Measurements from ENCODE around the gene GPR34.
A peak's percentile ranks its signal among the peaks of the same experiment; 100 is the strongest.
"Not testable (repeated sequence)": the region's sequence is repeated elsewhere in the genome, so short reads cannot be mapped to it uniquely, and the experiment has no call there.

The GPR34 gene, protein sequence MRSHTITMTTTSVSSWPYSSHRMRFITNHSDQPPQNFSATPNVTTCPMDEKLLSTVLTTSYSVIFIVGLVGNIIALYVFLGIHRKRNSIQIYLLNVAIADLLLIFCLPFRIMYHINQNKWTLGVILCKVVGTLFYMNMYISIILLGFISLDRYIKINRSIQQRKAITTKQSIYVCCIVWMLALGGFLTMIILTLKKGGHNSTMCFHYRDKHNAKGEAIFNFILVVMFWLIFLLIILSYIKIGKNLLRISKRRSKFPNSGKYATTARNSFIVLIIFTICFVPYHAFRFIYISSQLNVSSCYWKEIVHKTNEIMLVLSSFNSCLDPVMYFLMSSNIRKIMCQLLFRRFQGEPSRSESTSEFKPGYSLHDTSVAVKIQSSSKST

DNA sequence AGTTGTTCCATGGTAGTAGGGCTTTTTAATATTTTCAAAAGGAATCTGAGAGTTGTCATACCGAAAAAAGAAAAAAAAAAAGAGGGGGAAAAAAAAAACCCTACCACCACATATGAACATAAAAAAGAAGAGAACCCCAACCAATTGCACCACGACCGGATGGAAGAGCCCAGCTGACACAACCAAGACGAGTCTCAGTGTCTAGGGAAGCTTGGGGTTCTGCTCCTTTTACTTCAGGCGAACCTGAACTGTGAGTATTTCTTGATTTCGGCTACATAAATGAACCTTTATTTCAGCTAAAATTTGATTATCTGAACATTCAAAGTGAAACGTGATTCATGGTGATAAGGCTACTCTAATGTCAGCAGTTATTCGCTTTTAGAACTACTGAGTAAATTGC is at the start of gene GPR34:
TSS of gene GPR34 (plus strand) at position 139 of the 400 bp plus-strand sequence. CDS start 6,661 bp downstream, outside the sequence.
- Mint-ChIP-seq H3K4me3 (no peak within 1 kb of the TSS), H3K4me1 (peaks cover 20% of the 10 kb centered on the region), H3K9me3 (no peaks in the 10 kb centered on the region), H3K36me3 (ENCODE audit: insufficient read depth) (peaks cover 5% of the 10 kb centered on the region), H3K27me3 (no peaks in the 10 kb centered on the region), H3K27ac (ENCODE audit: low read depth) (no peak within 1 kb of the TSS)
- DNase-seq (ENCODE audit: low spot score in 2 of 2), result no peak
- ATAC-seq (replicated peaks; ENCODE audit: extremely low read depth, poor library complexity, severe bottlenecking), result no peak

DNA sequence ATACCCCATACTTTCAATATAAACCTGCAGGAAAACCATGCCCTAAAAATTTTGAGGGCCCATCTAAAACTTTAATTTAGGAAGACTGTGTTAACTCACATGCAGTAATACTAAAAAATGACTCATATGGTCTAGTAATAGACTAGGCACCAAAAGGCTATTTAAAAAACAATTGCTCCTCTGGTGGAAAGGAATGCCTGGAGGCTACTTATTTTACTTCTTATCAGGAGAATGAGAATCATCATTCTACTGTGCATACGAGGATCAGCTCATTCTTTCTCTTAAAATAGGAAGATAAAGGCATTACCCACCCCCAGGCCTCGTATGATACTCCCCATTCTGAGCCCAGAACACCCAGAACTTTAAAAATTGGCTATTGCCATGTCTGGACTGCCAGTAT is 42.6 kb upstream of the GPR34 start:
- H3K4me3 Mint-ChIP-seq; H3K27me3 Mint-ChIP-seq; DNase-seq (ENCODE audit: low spot score in 2 of 2); H3K27ac Mint-ChIP-seq (ENCODE audit: low read depth); H3K4me1 Mint-ChIP-seq; ATAC-seq (replicated peaks; ENCODE audit: extremely low read depth, poor library complexity, severe bottlenecking); H3K9me3 Mint-ChIP-seq: not testable (repeated sequence)
- H3K36me3 Mint-ChIP-seq (ENCODE audit: insufficient read depth), result peaks cover 13% of the 10 kb centered on the region

DNA sequence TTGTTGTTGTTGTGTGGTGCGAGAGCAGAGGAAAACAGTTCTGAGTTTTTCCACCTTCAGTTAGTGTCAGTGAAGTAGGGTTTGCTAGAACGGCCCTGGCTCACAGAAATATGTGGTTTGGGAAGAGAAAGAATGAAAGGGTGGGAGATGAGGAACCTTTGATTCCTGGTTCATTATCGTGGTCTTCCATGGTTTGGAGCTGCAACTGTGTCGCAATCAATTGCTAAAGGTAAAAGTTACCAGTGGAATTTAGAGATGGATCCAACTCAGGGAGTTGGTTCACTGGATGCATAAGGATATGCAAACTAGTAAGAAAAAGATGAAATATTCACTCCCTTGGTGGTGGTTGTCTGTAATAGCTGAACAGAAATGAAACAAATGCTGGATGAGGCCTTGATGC is 35.6 kb upstream of the GPR34 start:
- H3K27ac Mint-ChIP-seq (ENCODE audit: low read depth), result no peak overlapping the region
- DNase-seq (ENCODE audit: low spot score in 2 of 2) (no peak), ATAC-seq (replicated peaks; ENCODE audit: extremely low read depth, poor library complexity, severe bottlenecking) (no peak)
- peaks cover 17% of the 10 kb centered on the region for H3K4me1 Mint-ChIP-seq
- H3K4me3 Mint-ChIP-seq, result no peak overlapping the region
- peaks cover 25% of the 10 kb centered on the region for H3K36me3 Mint-ChIP-seq (ENCODE audit: insufficient read depth)
- H3K9me3 Mint-ChIP-seq, result peaks cover 6% of the 10 kb centered on the region
- H3K27me3 Mint-ChIP-seq, result no peaks in the 10 kb centered on the region

DNA sequence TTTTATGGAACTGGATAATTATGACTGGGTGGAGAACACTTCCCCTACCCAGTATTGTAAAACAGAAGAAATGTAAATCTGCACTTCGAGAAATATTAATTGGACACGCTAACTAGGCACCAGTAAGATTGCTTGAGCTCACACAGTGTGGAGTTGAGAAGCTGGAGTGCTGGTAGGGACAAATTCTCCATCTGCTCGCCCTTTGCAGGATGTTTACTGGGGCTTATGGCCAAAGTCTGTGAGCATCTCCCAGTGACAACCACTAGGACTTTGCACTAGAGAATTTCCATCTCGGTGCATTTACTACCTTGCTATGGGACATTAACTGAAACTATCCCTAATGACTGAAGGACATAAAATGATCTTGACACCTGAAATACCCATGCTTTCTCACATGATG is 33.7 kb upstream of the GPR34 start:
- peaks cover 24% of the 10 kb centered on the region for H3K4me1 Mint-ChIP-seq
- H3K36me3 Mint-ChIP-seq (ENCODE audit: insufficient read depth), result peaks cover 36% of the 10 kb centered on the region
- ATAC-seq (replicated peaks; ENCODE audit: extremely low read depth, poor library complexity, severe bottlenecking) (no peak), DNase-seq (ENCODE audit: low spot score in 2 of 2) (no peak)
- H3K9me3 Mint-ChIP-seq, result no peaks in the 10 kb centered on the region
- H3K4me3 Mint-ChIP-seq, result no peak overlapping the region
- H3K27ac Mint-ChIP-seq (ENCODE audit: low read depth), result no peak overlapping the region
- H3K27me3 Mint-ChIP-seq, result no peaks in the 10 kb centered on the region

DNA sequence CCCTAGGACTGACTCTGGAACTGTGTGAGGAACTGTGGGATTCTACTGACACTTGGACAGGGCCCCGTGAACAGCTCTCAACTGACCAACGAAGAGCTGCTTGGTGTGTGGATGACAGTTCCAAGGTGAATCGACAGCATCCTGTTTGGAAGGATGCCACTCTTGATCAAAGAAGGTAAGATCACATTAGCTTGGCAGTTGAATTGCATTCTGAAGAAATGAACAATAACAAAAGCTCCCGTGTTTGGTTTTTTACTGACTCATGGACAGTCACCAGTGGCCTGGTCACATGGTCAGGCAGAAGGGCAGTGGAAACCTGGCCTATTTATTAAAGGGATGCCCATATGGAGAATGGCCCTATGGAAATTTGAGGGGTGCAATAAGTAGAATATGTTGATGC is 33.1 kb upstream of the GPR34 start:
- Mint-ChIP-seq H3K36me3 (ENCODE audit: insufficient read depth) (peaks cover 35% of the 10 kb centered on the region), H3K9me3 (no peaks in the 10 kb centered on the region), H3K27me3 (no peaks in the 10 kb centered on the region), H3K27ac (ENCODE audit: low read depth) (no peak overlapping the region), H3K4me3 (no peak overlapping the region), H3K4me1 (peaks cover 24% of the 10 kb centered on the region)
- DNase-seq (ENCODE audit: low spot score in 2 of 2) (no peak), ATAC-seq (replicated peaks; ENCODE audit: extremely low read depth, poor library complexity, severe bottlenecking) (no peak)

DNA sequence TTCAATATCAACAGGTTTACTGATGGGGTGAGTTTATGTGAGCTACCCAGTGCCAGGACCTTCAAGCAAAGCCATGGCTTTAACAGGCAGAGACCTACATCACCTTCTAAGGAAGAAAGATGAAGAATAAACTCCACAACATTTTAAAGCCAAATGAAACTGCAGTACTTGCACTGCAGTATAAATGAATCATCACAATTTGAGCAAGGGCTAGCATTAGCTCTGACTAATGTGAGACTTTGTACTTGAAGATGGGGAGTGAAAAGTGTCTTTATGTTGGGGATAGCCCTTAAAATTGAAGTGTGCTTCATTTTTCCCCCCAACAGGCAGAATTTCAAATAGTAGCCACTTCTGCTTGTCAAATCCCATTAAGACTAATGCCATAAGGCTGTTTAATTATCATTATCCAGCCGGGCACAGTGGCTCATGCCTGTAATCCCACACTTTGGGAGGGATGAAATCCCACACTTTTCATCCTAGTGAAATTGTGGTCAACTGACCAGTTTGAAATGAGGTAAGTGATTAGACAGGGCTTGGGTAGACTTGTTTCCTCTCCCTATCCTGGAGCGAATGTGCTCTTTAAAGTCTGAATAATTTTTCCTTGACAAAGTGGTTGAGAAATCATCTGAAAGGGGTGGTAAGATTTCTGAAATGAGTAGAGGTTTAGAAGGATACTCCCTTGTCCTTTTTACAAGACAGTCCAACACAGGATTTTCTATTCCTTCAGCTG is 27.2 kb upstream of the GPR34 start:
- Mint-ChIP-seq H3K4me1 (peaks cover 14% of the 10 kb centered on the region), H3K27ac (ENCODE audit: low read depth) (no peak overlapping the region), H3K36me3 (ENCODE audit: insufficient read depth) (peaks cover 38% of the 10 kb centered on the region), H3K4me3 (no peak overlapping the region), H3K9me3 (no peaks in the 10 kb centered on the region), H3K27me3 (no peaks in the 10 kb centered on the region)
- ATAC-seq (replicated peaks; ENCODE audit: extremely low read depth, poor library complexity, severe bottlenecking) (no peak), DNase-seq (ENCODE audit: low spot score in 2 of 2) (no peak)

DNA sequence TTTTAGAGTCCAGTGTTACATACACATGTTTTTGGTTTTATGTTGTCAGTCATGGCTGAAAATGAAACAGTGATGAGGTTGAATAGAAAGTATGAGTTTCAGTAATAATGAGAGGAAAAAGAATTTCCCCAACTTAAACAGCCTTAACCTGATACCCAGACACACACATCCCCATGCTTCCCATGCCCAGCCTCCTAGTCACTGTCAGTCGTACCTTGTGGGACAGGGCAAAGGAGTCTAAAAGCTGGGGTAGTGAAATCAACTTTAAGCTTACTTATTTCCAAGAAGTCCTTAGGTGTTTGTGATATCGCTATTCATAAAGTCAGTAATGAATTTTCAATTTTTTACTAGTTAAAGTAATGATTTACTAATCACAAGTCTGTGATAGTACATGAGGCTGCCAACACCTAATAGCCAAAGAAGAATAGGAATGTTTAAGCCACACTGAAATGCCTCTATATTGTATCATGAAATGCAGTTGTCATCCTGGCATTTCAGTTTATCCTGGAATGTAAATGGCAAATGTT is 24.3 kb upstream of the GPR34 start:
- DNase-seq (ENCODE audit: low spot score in 2 of 2) (no peak), ATAC-seq (replicated peaks; ENCODE audit: extremely low read depth, poor library complexity, severe bottlenecking) (no peak)
- Mint-ChIP-seq H3K9me3 (no peaks in the 10 kb centered on the region), H3K27ac (ENCODE audit: low read depth) (no peak overlapping the region), H3K4me1 (peaks cover 6% of the 10 kb centered on the region), H3K36me3 (ENCODE audit: insufficient read depth) (peaks cover 27% of the 10 kb centered on the region), H3K27me3 (no peaks in the 10 kb centered on the region), H3K4me3 (no peak overlapping the region)

DNA sequence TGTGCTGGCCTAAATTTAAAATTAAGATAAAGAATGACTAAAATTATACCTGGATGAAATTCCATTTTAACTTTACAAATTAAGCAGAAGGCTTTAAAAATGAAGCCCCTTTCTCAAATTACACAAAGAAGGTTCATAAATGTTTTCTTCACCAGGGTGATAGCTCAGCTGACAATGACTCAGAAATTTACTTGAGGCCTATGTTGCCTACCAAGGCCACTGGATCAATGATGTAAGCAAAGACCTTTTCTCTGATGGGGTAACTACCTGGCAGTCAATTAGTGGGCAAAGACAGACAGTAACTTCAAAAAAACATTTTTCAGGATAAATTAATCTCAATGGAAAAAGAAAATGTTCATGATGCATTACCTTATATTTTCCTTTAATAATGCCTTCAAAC is 23.9 kb upstream of the GPR34 start:
- no peak for DNase-seq (ENCODE audit: low spot score in 2 of 2)

DNA sequence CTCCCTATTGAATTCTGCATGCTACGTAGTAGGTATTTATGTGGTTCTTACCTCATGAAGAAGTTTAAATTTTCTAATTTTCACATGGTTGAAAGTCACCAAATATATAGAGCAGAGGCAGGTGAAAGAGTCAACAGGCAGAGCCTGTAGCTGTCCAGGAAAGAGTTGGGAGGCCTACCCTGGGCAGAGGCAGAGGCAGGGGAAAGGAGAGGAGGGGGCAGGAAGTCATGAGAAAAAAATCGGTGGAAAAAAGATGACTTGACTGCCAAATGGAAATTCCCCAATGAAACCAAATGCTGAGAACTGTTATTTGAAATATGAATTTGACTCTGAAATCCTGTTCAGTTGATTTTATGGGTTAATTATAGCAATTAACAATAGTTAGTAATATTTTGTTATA is 23.1 kb upstream of the GPR34 start:
- no peak for DNase-seq (ENCODE audit: low spot score in 2 of 2)
- H3K4me3 Mint-ChIP-seq, result no peak overlapping the region

More for the DNA sequence above, 23.9 kb upstream of the GPR34 start:
- ATAC-seq (replicated peaks; ENCODE audit: extremely low read depth, poor library complexity, severe bottlenecking), result no peak
- Mint-ChIP-seq H3K36me3 (ENCODE audit: insufficient read depth) (peaks cover 28% of the 10 kb centered on the region), H3K4me3 (no peak overlapping the region), H3K4me1 (peaks cover 6% of the 10 kb centered on the region), H3K27me3 (no peaks in the 10 kb centered on the region), H3K27ac (ENCODE audit: low read depth) (no peak overlapping the region), H3K9me3 (no peaks in the 10 kb centered on the region)

DNA sequence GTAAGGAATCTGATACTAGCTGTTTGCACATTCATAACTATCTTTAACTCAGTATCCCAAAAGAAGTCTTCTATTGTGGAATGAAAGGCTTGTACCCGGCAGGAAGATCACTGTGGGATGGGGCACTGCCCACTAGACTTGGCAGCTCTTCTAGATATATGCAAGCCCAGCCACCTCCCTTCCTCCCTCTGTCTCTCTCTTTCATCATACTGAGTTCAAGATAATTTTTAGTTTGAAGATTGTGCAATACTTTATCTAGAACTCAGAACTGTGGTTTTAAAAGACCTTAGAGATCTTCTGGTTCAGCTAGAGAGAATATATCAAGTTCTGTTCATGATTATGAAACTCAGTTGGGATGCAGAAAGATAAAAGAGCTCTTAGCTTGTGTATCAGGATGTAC is 22.5 kb upstream of the GPR34 start:
- H3K36me3 Mint-ChIP-seq (ENCODE audit: insufficient read depth), result peaks cover 25% of the 10 kb centered on the region
- H3K9me3 Mint-ChIP-seq, result no peaks in the 10 kb centered on the region
- peaks cover 6% of the 10 kb centered on the region for H3K4me1 Mint-ChIP-seq
- H3K27ac Mint-ChIP-seq (ENCODE audit: low read depth), result no peak overlapping the region
- H3K4me3 Mint-ChIP-seq, result no peak overlapping the region
- H3K27me3 Mint-ChIP-seq, result no peaks in the 10 kb centered on the region
- ATAC-seq (replicated peaks; ENCODE audit: extremely low read depth, poor library complexity, severe bottlenecking) (no peak), DNase-seq (ENCODE audit: low spot score in 2 of 2) (no peak)

More for the DNA sequence above, 23.1 kb upstream of the GPR34 start:
- peaks cover 6% of the 10 kb centered on the region for H3K4me1 Mint-ChIP-seq
- no peak overlapping the region for H3K27ac Mint-ChIP-seq (ENCODE audit: low read depth)
- H3K9me3 Mint-ChIP-seq, result no peaks in the 10 kb centered on the region
- H3K27me3 Mint-ChIP-seq, result no peaks in the 10 kb centered on the region
- ATAC-seq (replicated peaks; ENCODE audit: extremely low read depth, poor library complexity, severe bottlenecking), result no peak
- H3K36me3 Mint-ChIP-seq (ENCODE audit: insufficient read depth), result peaks cover 28% of the 10 kb centered on the region

DNA sequence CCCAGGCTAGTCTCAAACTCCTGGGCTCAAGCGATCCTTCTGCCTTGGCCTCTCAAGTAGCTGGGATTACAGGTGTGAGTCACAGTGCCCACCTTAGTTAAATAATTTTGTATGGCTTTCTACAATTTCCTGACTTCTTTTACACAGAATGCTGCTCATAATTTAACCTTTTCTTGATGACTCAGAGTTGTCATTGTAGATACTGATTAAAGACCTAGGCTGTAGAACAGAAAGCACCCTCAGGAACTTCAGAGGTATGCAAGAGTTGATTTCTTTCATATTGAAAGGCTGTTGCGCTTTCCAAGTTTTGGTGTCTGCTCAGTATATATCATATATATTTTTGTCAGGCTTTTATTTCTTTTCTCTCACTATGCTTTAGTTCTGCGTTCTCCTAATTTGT is 21.1 kb upstream of the GPR34 start:
- Mint-ChIP-seq H3K36me3 (ENCODE audit: insufficient read depth) (peaks cover 22% of the 10 kb centered on the region), H3K27ac (ENCODE audit: low read depth) (peak overlapping the region; percentile 18), H3K4me1 (peaks cover 10% of the 10 kb centered on the region), H3K9me3 (no peaks in the 10 kb centered on the region), H3K27me3 (no peaks in the 10 kb centered on the region), H3K4me3 (no peak overlapping the region)
- no peak for ATAC-seq (replicated peaks; ENCODE audit: extremely low read depth, poor library complexity, severe bottlenecking)
- no peak for DNase-seq (ENCODE audit: low spot score in 2 of 2)

DNA sequence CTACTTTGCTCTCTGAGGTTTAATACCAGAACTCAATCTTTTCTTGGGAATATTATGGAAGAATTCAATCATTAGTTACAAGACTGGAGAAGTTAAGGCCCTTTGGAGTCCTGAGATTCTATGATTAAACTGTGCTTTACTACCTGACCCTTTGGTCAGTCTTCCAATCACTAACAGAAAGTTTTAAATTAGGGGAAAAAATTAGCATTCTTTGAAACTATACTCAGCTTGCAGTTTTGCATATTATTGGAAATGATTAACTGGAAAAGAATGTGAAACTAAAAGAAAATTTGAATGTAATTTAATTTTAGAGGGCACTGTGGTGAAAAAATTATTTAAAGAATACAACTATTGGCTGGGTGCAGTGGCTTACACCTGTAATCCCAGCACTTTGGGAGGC is 18.7 kb upstream of the GPR34 start:
- Mint-ChIP-seq H3K36me3 (ENCODE audit: insufficient read depth) (peaks cover 17% of the 10 kb centered on the region), H3K9me3 (no peaks in the 10 kb centered on the region), H3K4me3 (no peak overlapping the region), H3K27ac (ENCODE audit: low read depth) (peak overlapping the region; percentile 38), H3K4me1 (peaks cover 22% of the 10 kb centered on the region), H3K27me3 (no peaks in the 10 kb centered on the region)
- DNase-seq (ENCODE audit: low spot score in 2 of 2) (no peak), ATAC-seq (replicated peaks; ENCODE audit: extremely low read depth, poor library complexity, severe bottlenecking) (no peak)

DNA sequence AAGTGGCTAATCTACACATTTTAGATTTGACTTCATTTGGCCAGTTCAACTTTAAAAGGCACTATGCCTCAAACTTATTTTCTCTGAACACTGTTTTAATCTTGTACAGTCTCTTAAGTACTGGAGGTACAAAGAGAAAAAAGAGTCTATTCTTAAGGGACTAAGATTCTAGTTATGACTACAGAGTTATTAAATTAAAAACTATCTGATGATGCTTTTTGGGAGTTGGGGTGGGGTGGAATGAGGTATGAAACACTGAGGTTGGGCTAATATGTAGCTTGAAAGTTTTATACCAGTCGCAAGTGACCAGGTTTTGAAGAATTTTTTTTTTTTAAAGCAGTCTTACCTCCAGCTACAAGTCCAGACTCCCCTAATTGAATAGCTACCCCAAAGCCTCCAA is 17.7 kb upstream of the GPR34 start:
- H3K4me3 Mint-ChIP-seq, result no peak overlapping the region
- peaks cover 13% of the 10 kb centered on the region for H3K36me3 Mint-ChIP-seq (ENCODE audit: insufficient read depth)
- DNase-seq (ENCODE audit: low spot score in 2 of 2) (no peak), ATAC-seq (replicated peaks; ENCODE audit: extremely low read depth, poor library complexity, severe bottlenecking) (no peak)
- H3K27me3 Mint-ChIP-seq, result no peaks in the 10 kb centered on the region
- no peaks in the 10 kb centered on the region for H3K9me3 Mint-ChIP-seq
- peaks cover 17% of the 10 kb centered on the region for H3K4me1 Mint-ChIP-seq
- H3K27ac Mint-ChIP-seq (ENCODE audit: low read depth), result no peak overlapping the region

Data from central memory CD8-positive, alpha-beta T cell (primary cell).